ENCODE data around the gene SERPINE1.

DNA sequence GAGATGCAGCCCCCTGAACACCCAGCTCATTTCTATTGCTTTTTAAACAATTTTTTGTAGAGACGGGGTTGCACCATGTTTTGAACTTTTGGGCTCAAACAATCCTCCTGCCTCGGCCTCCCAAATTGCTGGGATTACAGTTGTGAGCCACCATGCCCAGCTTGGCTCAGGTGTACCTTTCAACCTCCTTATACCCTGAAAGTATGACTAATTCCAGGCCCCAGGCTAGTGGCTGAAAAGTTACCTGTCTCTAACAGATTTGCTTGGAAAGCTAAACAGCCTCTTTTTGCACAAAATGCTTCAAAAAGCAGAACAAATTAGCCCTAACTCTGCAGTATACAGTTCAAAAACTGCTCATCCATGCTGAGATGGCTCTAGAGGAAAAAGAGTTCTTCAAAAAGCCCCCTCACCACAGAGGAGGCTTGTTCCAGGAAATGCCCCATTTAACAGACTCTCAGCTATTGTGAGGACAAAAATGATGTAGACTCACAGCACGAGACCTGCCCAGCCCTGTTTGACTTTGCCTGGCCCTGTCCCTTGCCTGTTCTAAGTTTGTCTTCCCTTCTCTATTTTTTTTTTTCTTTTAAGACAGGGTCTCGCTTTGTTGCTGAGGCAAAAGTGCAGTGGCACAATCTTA lies 14.0 kb downstream of the SERPINE1 start:
- no peak for TF ChIP-seq POLR2A (IDR thresholded peaks at IDR 0.05)
- no peak for TF ChIP-seq CTCF (IDR thresholded peaks at IDR 0.05)

Data from esophagus squamous epithelium (tissue), 4 donors.